ENCODE data around the gene CDK14. TPM values are rescaled to one million over a fixed set of nuclear protein-coding genes. Genes with fewer than 3 reads are reported as not detected.

The CDK14 gene
- total RNA-seq, 1 donor from 2014 or later = 19.7 TPM

DNA sequence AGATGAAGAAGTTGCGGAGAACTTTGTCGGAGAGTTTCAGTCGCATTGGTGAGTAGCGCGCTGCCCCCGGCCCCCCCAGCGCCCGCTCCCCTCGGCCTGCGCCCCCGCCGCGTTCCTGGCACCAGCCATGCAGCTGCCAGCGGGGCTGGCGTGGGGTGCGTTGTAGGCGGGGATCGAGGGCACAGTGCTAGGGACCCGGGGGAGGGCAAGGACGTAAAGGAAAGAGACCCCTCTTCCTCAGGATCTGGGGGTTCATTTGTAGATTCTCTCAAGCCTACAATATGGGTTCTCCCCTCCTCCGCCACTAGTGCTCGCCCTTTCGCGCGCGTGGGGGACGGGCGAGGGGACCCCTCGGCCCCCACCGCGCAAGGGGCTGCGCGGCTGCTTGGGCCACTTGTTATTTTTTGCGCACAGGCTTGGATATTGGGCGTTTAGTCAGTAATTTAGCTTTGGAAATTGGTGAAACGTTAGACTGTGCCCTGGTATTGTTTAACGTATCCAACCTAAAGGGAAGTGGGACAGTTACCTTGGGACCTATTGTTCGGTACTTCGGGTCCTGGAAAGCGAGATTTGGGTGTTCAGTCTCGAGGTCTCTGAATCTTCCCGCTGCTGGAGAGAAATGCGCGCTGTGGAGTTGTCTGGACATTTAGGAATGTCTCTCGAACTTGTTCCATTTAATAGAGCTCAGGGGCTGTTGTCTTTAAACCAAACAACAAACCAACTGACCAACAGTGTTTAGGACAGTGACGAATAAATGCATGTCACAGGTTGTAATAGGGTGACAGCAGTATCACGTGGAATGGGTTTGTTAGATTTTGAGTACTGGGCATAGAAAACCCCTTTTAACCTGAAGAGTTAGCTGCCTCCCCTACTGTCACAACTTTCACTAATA, 796 bp downstream of the CDK14 start:
- peak; percentile 61 for DNase-seq (ENCODE audit: low read depth)

DNA sequence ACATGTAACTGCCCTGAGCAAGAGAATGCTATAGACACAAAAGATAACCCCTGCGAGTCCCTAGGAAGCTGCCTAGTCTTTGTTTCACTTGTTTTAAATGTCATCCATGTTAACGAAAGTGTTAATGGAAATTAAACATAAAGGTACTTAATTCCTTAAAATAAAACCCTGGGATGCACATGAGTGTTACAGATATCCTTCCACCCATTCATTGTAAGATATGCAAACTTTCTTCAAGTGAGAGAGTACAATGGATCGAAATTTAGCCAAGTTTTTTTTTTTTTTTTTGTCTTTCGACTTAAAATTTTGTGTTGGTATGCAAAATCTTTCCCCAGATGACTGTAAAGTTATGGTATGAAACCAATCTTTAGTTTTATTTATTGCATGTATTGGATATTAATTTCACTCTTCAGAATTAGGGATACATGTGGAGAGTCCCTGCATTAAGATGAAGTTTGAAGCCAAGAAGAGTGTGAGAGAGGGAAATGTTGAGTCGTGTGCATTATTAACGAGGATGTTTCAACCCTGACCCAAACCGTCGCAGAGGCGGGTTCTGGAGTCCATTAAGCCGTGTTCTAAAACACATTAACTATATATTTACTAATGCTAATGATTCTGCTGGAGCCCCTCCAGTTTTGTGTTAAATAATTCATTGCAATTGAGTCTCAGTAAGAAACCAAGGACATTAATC, 1.6 kb downstream of the CDK14 start:
- no peak for DNase-seq (ENCODE audit: low read depth)

DNA sequence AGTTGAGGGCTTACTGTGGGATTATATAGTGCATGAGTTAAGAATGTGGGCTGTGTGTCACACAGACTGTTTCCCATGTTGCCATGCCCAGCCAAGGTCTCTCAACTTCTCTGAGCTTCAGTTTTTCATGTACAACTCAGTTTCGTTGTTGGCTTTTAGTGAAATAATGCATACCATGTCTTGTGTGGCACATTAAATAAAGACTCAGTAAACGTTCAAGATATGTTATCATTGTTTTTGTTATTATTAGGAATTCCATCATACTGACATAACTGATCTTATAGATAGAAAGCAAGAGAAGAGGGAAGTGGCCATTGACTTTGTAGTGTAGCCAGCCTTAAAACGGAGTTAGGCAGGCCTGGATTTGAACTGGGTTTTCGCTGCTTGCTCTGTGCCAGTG, 2.9 kb downstream of the CDK14 start:
- no peak for DNase-seq (ENCODE audit: low read depth)

DNA sequence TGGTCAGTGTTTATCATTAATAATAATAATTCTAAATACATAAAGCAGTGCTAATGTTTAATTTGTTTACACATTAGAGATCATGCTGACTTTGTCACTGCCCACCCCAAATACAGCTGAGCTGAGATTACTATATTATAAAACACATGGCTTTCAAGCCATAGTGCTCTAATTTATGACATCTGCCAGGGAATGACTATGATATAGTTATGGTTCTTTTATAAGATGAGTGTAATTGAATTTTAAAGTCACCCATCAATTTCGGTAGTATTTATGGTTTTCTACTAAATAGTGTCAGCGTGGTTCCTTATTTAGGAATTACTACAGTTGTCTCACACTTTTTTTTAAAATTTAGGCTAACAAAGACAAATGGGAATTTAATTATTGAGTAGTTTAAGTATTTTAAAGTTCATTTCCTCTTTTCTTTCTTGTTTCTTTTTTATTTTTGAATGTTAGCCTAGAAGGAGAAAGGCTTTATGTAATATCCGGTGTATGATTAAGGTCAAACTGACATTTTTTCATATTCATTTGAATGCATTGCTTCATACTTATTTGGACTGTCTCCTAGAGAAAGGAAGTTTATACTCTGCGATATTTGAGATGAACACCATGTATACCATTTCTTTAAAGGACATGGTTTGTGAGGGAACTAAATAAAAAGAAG, 3.9 kb downstream of the CDK14 start:
- DNase-seq (ENCODE audit: low read depth) = no peak

DNA sequence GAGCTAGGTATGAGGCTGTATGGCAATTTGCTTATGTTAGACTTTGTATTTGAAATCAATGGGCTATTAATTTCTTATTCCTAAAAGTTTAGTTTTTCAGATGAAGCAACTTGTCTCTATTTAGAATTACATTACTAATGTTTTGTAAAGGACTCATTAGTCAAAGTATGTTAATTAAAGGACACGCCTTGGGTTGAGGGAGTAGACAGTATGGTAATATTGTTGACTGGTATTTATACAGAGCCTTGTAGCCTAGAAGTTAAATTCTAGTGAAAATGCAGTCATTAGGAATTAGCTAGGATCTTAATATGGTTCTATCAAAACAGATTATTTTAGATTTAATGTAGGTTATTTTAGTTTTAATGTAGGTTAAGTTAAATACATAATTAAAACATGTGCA, 6.2 kb downstream of the CDK14 start:
- no peak for DNase-seq (ENCODE audit: low read depth)

DNA sequence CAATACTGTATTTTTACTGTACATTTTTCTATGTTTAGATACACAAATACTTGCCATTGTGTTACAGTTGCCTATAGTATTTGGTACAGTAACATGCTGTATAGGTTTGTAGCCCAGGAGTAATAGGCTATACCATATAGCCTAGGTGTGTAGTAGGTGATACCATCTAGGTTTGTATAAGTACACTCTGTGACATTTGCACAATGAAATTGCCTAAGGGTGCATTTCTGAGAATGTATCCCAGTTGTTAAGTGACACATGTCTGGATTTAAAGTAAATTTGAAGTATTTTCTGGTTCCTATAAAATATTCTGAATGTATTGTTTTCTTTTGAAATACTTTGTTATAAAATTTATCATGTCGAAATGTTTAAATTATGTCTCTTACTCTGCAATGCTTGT, 7.2 kb downstream of the CDK14 start:
- DNase-seq (ENCODE audit: low read depth) = no peak

DNA sequence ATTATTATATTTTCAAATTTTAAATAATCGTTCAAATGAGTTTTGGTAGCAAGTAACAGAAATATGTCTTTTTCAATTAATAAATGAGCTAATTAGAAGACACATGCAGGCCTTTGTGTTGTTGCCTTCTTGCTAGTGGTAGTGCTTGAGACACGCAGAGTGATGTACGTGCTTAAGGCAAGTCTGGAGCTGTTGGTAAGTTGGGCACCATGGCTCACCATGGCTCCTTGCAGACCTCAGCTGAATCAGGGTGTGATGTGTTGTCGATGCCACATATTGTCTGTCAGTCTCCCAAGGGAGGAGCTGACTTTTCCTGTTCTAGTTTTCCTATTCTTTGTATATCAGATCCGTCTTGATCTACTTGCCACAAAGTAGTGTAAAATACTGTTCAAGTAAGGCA, 8.3 kb downstream of the CDK14 start:
- DNase-seq (ENCODE audit: low read depth) = no peak

DNA sequence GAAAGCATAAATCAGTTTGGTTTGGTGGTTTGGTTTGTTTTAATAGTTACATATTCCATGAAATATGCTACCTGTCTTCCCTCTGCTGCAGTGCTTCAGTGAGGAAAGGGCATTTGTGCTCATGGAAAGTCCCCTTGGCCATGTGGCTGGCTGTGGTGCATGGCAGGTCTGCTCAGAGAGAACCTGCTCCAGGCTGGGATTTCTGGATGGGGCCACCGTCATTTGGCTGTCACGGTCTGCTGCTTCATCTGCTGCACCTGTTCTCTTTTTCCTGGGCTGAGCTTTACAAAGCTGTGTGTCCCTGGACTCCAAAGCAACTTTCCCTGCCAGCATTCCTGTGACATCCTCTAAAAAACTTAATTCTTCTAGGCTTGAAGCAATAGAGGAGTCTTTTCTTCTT, 8.9 kb downstream of the CDK14 start:
- DNase-seq (ENCODE audit: low read depth) = peak; percentile 63

DNA sequence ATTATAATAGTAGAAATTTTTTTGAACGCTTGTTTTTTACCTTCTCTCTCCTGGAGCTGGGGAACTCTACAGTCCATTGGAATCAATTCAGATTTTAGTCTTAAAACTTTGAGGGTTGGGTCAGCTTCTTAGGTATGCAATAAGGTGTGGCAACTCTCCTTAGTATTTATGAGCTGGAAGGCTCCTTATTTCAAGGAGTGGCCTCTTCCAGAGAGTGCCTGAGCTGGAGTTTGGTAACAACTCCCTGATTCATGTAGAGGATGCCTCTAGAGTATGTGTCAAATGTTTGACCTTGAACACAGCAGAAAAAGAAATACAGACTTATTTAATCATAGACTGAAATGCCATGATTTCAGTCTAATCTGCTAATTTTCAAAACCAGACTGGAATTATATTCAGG, 11.1 kb downstream of the CDK14 start:
- DNase-seq (ENCODE audit: low read depth) = no peak

DNA sequence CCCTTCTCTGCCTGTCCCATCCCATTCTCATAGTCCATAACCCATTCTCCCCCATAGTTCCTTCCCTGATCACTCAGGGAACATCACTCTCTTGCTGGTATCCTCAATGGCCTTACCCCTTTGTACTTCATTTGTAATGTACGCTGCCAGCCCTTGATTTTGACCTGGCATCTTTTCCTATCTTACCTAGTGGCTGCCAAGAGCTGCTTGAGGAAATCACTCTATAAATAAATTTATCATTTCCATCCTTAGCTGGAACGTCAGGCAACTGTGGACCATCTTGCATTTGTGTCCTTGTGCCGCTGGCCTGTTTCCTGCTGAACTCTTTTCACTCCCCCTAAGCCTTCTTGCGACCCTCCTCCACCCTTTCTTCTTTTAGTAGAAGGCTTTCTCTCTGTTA, 14.0 kb downstream of the CDK14 start:
- DNase-seq (ENCODE audit: low read depth) = no peak

DNA sequence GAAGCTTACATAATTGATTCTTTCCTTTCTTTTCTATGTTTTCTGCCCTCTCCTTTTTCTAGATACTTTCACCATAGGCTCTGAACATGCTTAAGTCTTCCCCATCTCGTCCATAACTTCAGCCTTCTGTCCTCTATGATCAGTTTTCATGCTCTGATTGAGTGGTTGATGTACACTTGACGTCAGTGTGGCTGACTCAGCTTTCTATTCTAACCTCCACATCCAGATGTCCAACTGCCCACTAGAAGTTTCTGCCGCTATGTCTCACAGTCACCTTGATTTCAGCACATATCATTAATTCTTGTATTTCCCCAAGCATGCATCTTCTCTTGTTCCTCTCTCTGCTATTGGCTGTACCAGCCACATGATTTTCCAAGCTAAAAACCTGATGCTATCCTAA, 15.0 kb downstream of the CDK14 start:
- no peak for DNase-seq (ENCODE audit: low read depth)

DNA sequence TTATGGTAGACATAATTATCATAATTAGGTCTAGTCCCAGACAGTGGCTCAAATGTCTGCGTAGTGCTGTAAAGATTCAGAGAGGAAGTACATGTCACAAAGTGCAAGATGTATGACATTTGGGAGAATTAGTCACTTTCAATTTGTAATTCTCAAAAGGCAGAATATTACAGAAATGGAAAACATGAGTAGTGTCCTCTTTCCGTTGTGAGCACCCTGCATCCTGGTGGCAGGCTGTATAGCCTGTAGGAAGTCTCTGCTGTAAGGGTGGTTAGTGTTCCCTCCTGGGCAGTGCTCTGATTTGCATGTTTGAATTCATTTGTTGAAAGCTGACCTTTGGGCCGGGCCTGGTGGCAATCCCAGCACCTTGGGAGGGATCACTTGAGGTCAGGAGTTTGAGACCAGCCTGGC, 17.0 kb downstream of the CDK14 start:
- no peak for DNase-seq (ENCODE audit: low read depth)

DNA sequence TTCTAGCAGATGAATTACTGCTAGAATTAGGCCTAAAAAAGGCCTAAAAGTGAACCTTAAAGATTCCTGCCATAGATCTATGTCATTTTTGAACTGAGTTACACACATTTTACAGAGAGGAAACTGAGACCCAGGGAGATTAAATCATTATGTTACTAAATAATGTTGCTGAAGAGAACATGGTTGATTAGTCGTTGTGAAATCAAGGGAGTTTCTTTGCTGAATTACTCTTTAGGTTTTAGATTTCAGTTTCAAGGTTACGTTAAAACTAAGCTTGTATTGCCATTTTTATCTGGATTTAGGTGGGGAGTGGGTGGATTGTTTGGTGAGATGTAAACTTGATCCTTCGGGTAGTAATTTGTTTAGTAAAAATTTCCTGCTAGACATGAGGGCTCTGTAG, 21.3 kb downstream of the CDK14 start:
- no peak for DNase-seq (ENCODE audit: low read depth)

DNA sequence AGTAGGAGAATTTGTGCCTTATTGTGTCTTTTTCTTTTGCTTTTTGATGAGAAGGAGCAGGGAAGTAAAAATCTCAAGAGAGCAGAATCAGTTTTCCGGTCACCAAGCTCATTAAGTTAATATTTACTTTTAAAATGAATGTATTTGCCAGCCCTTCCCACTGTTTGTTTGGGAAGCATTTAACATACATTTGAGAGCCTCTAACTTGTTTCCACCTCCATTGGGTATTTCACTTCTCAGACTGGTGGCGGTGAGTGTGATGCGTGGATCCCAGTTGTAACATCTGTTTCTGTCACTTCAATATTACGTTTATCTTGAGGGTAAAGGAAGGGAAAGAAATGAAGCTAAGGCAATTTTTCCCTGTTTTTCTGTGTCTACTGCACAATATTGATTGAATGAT, 22.8 kb downstream of the CDK14 start:
- DNase-seq (ENCODE audit: low read depth) = no peak

DNA sequence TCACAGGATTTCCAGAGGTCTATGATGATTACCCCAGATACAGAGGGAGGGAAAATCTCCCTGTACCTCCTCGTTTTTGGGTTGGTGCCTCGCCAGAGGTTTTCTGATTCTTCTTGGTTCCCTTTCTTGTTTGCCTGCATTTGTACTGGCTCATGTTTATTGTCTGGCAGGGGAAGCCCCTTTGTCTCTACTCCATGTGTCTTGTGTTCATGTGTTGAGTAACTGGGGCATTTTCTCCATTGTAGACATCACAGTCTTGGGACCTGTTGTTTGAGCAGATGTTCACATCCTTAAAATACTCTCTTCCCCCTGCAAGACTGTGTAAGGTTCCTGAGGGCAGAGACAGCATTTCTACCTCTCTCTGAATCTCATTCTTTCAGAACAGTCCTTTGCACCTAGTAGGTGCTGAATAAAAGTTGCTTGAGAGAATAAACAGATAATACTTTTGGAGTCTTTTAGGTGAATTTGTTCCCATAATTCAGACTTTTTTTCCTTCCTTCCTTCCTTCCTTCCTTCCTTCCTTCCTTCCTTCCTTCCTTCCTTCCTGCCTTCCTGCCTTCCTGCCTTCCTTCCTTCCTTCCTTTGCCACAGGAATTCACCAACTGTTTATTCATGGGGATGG, 25.1 kb downstream of the CDK14 start:
- no peak for DNase-seq (ENCODE audit: low read depth)

DNA sequence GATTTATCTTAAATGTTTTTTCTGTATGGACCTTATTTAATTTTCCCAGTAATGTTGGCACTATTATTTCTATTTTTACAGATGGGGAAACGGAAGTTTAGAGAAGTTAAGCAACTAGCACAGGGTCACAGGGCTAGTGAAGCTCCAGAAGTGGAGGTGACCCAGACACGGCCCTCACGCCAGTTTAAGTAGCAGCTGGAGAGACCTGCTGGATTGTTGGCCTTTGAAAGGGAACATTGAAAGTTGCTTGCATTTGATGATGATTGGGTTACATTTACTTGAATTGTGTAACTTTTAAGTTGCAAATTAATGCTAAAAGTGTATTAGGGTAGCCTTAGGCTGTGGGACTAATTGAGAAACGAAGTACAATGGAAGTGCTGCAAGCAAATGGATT, 25.6 kb downstream of the CDK14 start:
- no peak for DNase-seq (ENCODE audit: low read depth)

DNA sequence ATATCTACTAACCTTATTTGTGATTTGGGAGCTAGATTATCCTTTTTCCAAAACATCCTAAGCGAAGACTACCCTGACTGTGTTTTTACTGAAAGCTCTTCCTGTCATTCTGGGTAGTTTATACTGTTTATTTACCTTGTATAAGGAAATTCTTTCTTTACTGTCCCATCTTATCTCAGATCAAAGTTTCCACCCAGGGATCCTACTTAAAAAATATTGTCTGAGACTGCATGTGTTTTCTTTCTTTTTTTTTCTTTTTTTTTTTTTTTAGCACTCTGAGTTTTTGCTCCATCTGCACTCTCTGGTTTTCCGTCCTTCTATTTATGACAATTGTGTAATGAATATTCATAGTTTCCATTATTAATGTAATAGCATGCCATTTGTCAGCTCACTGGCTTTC, 26.5 kb downstream of the CDK14 start:
- DNase-seq (ENCODE audit: low read depth) = no peak

DNA sequence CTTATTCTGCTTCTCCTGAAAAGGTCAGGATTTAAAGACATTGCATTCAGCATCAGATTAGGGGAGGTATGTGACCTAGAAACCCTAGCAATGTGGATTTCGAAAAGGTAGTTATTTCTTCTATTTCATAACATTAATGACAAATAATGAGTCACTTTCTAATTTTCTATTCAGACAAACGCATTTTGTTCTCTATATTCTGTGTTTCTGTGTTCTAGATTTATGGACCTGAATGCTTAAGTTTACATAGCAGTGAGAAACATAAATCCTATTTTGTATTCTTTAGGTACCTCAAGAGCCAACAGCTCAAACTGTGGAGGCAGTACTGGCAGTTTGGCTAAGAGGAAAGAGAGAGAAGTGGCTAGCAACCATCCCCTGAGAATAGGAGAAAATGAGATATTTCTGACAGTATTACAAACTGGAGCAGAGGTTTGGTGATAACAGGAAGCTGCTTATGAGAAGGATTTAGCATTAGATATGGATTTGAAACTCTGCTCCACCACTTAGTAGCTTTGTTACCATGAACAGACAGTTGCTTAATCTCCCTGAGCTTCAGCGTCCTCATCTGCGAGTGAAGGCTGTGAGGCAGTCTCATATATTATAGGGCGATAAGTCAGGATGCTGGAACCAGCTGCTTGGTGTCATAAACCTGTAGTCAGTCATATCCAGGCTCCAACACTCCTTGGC, 28.2 kb downstream of the CDK14 start:
- peak; percentile 29 for DNase-seq (ENCODE audit: low read depth)

DNA sequence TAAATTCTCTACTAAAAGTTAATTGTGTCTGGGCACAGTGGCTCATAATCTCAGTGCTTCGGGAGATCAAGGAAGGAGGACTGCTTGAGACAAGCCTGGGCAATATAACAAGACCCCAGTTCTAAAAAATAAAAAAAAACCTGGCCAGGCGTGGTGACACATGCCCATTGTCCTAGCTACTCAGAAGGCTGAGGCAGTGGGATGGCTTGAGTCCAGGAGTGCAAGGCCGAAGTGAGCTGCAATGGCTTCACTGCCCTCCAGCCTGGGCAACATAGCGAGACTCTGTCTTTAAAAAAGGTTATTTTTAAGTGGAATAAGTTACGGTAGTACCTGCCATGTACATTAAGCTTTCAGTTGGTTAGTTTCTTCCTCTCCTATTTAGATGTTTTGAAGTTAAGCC, 28.9 kb downstream of the CDK14 start:
- no peak for DNase-seq (ENCODE audit: low read depth)

DNA sequence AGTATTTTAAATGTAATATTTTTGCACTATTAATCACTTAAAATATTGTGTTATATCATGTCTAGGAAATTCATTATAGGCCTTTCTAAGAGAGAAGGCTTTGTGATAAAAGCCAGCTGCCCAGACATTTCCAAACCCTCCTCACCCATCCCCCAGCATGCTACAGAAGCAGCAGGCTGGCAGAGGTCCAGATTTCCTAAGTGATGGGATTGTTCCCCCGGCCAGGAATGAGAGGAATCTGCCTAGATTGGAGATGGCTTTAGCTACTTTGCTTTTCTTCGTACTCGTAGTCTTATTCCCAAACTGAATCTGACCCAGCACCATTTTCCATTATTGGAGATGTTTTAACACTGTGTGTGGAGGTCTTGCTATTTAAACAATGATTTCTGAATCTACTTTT, 29.4 kb downstream of the CDK14 start:
- peak; percentile 87 for DNase-seq (ENCODE audit: low read depth)

DNA sequence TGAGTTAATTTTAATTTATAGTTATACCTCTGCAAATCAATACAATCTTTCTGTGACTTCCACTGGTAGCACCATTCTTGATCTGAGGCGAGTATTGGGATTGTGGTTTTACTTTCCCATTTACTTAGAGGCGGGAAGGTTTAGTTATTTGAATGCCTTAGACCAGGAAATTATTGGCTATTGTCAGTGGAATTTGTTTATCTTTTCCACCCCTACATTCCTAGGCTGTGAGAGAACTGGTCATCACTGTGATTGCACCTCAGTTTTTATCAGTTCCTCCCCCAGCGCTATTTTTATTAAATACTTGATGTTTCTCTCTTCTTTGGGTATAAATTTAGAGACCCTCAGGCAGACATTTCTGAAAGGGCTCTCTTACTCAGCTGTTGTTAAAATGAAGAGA, 29.9 kb downstream of the CDK14 start:
- peak; percentile 35 for DNase-seq (ENCODE audit: low read depth)
